Smooth muscle cell (in vitro differentiated cells): ENCODE data around the gene EXOSC7. TPM values are rescaled to one million over a fixed set of nuclear protein-coding genes. Genes with fewer than 3 reads are reported as not detected.

Experiments
- DNase-seq: peaks from one replicate; lab custom pipeline; 2025; ENCODE audit not compliant: unreplicated experiment; lab: John Stamatoyannopoulos, UW
- H2AFZ ChIP-seq: fragments of 200-600 bp; sonication (generic); 2 replicates; pipeline ENCODE4 v1.6.0; 2016; ENCODE audit warnings: antibody characterized with exemption, low read depth, mild to moderate bottlenecking
- H3F3A ChIP-seq: fragments of 200-600 bp; sonication (generic); 2 replicates; pipeline ENCODE4 v1.6.0; 2017; ENCODE audit warnings: antibody characterized with exemption, low read depth
- H3K27ac ChIP-seq: fragments of 200-600 bp; sonication (generic); 2 replicates; pipeline ENCODE4 v1.5.1; 2016; ENCODE audit warnings: low read depth, mild to moderate bottlenecking
- H3K27me3 ChIP-seq: fragments of 200-600 bp; sonication (generic); 2 replicates; pipeline ENCODE4 v1.6.1; 2016; ENCODE audit warnings: low read depth, mild to moderate bottlenecking
- H3K36me3 ChIP-seq: fragments of 200-600 bp; sonication (generic); 2 replicates; pipeline ENCODE4 v1.5.1; 2016; ENCODE audit warnings: low read depth
- H3K4me1 ChIP-seq: fragments of 200-600 bp; sonication (generic); 2 replicates; pipeline ENCODE4 v1.5.1; 2016; ENCODE audit warnings: low read depth
- H3K4me2 ChIP-seq: fragments of 200-600 bp; sonication (generic); 2 replicates; pipeline ENCODE4 v1.6.0; 2016; ENCODE audit warnings: mild to moderate bottlenecking
- H3K4me3 ChIP-seq: fragments of 200-600 bp; sonication (generic); 2 replicates; pipeline ENCODE4 v1.5.1; 2016; ENCODE audit warnings: mild to moderate bottlenecking
- H3K79me2 ChIP-seq: fragments of 200-600 bp; sonication (generic); 2 replicates; pipeline ENCODE4 v1.6.0; 2016; ENCODE audit warnings: low read depth, mild to moderate bottlenecking
- H3K9ac ChIP-seq: fragments of 200-600 bp; sonication (generic); 2 replicates; pipeline ENCODE4 v1.6.0; 2016; ENCODE audit warnings: low read depth
- H3K9me3 ChIP-seq: fragments of 200-600 bp; sonication (generic); replicated peaks from 2 replicates; pipeline ENCODE4 v1.5.1; 2016; ENCODE audit warnings: low read depth
- H4K20me1 ChIP-seq: fragments of 200-600 bp; sonication (generic); 2 replicates; pipeline ENCODE4 v1.6.0; 2016; ENCODE audit warnings: low read depth
- CTCF ChIP-seq: fragments of 200-600 bp; sonication (generic); IDR thresholded peaks from 2 replicates; pipeline ENCODE4 v1.5.1; 2017; ENCODE audit warnings: borderline replicate concordance, mild to moderate bottlenecking, antibody characterized with exemption; ENCODE audit not compliant: insufficient read depth, poor library complexity, severe bottlenecking
- WGBS: methylation state at CpG from one replicate; pipeline ENCODE4 v1.1.7; 2016; ENCODE audit warnings: low lambda C conversion rate; 5-methylcytosine and 5-hydroxymethylcytosine counted together
- polyA plus RNA-seq: library from polyadenylated mRNA; unstranded; fragments of >200 nt; fragmentation: Nextera tagmentation; extraction: Ambion mirVana; gene quantifications from 2 replicates; pipeline ENCODE4 v1.2.1, GENCODE V29; 2016
- total RNA-seq: library from RNA; depleted of rRNA; stranded (reverse); fragments of >200 nt; gene quantifications from 2 replicates; pipeline ENCODE4 v1.2.3, GENCODE V29; 2014

EXOSC7 gene
- total and polyA plus RNA-seq, 2 experiments from 2014 or later: 42.2 to 49.0 TPM

- no peaks in the 10 kb centered on the region for H4K20me1 ChIP-seq
- no peak for TF ChIP-seq CTCF
- no peaks in the 10 kb centered on the region for H3K9me3 ChIP-seq
- 29% methylated on average over 63 of the region's 64 CpGs for WGBS
- H3K27me3 ChIP-seq: peaks cover 16% of the 10 kb centered on the region
- peak overlapping the region; percentile 50 for H3K4me3 ChIP-seq
- H3K4me1 ChIP-seq: peaks cover 2% of the 10 kb centered on the region
- no peak overlapping the region for H3K9ac ChIP-seq
- peak overlapping the region; percentile 89 for H3K4me2 ChIP-seq
- no peaks in the 10 kb centered on the region for H3K79me2 ChIP-seq
- peak overlapping the region; percentile 52 for H2AFZ ChIP-seq
- no peak overlapping the region for H3K27ac ChIP-seq
- no peak for DNase-seq
- no peaks in the 10 kb centered on the region for H3F3A ChIP-seq
- H3K36me3 ChIP-seq: no peaks in the 10 kb centered on the region
Measured at GRCh38 chr3:45035441-45036301, 59.6 kb downstream of the EXOSC7 start.

DNA sequence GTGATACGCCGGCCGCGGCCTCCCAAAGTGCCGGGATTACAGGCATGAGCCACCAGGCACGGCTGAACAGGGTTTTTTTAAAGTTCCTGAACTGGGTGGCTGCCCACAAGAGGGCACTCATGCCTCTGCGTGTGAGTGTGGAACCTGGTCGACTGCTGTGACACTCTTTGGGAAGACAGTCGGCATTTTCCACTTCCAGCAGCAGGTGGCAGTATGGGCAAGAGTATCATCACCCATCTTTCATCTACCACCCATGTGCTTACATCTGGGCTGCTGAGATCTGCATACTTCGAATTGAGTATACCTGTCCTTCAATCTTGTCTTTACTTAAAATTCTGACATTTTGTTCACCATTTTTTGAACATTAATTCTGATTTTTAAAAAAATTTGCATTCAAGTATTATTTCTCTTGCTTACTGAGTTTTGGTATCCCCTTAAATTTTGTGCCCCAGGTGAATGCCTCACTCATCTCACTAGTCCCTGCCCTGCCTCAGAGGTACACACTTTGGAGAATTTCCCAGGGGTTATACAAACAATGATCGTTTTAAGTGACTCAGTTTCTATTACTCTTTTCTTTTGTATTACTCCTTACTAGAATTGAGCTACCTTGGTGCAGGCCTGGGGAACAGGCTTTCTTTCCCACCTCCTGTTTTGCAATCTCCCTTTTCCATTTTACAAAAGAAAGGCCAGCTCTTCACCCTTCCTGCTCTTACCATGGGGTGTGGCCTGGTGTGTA is 61.8 kb downstream of the EXOSC7 start:
- H3K9ac ChIP-seq: no peak overlapping the region
- peak overlapping the region; percentile 73 for H3K4me2 ChIP-seq
- peaks cover 2% of the 10 kb centered on the region for H3K4me1 ChIP-seq
- H3K4me3 ChIP-seq: peak overlapping the region; percentile 24
- DNase-seq: peak; percentile 63
- WGBS: 4% methylated on average over 11 of the region's 11 CpGs
- peaks cover 16% of the 10 kb centered on the region for H3K27me3 ChIP-seq
- no peak overlapping the region for H2AFZ ChIP-seq
- H3K27ac ChIP-seq: no peak overlapping the region
- H3K79me2 ChIP-seq: no peaks in the 10 kb centered on the region
- H3K36me3 ChIP-seq: no peaks in the 10 kb centered on the region
- no peaks in the 10 kb centered on the region for H3K9me3 ChIP-seq
- H4K20me1 ChIP-seq: no peaks in the 10 kb centered on the region
- peak; percentile 94 for TF ChIP-seq CTCF
- H3F3A ChIP-seq: no peaks in the 10 kb centered on the region

DNA sequence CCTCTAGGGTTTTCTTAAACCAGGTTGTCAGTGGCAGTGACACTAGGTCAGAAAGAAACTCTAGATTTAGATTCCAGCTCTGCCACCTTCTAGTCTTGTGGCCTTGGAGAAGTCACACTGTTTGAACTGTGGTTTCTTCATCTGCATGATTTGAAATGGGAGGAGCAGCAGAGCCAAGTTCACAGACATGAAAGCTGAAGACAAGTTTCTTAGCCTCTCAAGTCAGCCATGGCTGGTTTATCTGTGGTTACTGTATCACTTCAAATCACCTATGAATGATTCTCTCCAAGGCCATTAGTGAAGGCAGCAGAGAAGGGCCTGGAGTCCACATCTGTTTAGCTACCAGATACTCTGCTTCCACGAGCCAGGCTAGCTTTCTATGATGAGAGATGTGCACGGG is 65.6 kb downstream of the EXOSC7 start:
- Histone ChIP-seq H3K9me3 (no peaks in the 10 kb centered on the region), H3K4me2 (no peak overlapping the region), H2AFZ (no peak overlapping the region), H3K4me3 (no peak overlapping the region), H3K27me3 (peaks cover under 1% of the 10 kb centered on the region), H3F3A (no peaks in the 10 kb centered on the region), H4K20me1 (no peaks in the 10 kb centered on the region), H3K79me2 (no peaks in the 10 kb centered on the region), H3K4me1 (peaks cover 6% of the 10 kb centered on the region), H3K36me3 (no peaks in the 10 kb centered on the region), H3K27ac (peak overlapping the region; percentile 14), H3K9ac (no peak overlapping the region)
- 80% methylated on average over 2 of the region's 2 CpGs for WGBS
- TF ChIP-seq CTCF: no peak
- DNase-seq: no peak
